HUES64 (cell line): ENCODE data around the gene OR4D5.

Experiments
- H3K27ac ChIP-seq: 2 replicates; pipeline ENCODE4 v1.7.0; 2013; ENCODE audit warnings: low read depth, low read length, inconsistent platforms
- H3K27me3 ChIP-seq: 2 replicates; pipeline ENCODE4 v1.6.1; 2013; ENCODE audit warnings: mild to moderate bottlenecking, low read length; ENCODE audit not compliant: insufficient read depth
- H3K36me3 ChIP-seq: 2 replicates; pipeline ENCODE4 v1.6.1; 2013; ENCODE audit warnings: mild to moderate bottlenecking, low read length; ENCODE audit not compliant: insufficient read depth
- H3K4me1 ChIP-seq: 2 replicates; pipeline ENCODE4 v1.6.1; 2013; ENCODE audit warnings: mild to moderate bottlenecking, low read length, moderate library complexity; ENCODE audit not compliant: insufficient read depth
- H3K4me3 ChIP-seq: 2 replicates; pipeline ENCODE4 v1.5.1; 2013; ENCODE audit warnings: mild to moderate bottlenecking, low read length, moderate library complexity
- H3K9ac ChIP-seq: 2 replicates; pipeline ENCODE4 v1.6.1; 2013; ENCODE audit warnings: mild to moderate bottlenecking, low read depth, low read length
- H3K9me3 ChIP-seq: 2 replicates; pipeline ENCODE4 v1.6.1; 2013; ENCODE audit warnings: low read depth, low read length; ENCODE audit not compliant: insufficient read depth
- WGBS: fragments of 150-250, 120-280 bp; methylation state at CpG from one replicate; pipeline ENCODE4 v1.1.7; 2013; ENCODE audit warnings: missing lambda C conversion rate; 5-methylcytosine and 5-hydroxymethylcytosine counted together

OR4D5 gene

DNA sequence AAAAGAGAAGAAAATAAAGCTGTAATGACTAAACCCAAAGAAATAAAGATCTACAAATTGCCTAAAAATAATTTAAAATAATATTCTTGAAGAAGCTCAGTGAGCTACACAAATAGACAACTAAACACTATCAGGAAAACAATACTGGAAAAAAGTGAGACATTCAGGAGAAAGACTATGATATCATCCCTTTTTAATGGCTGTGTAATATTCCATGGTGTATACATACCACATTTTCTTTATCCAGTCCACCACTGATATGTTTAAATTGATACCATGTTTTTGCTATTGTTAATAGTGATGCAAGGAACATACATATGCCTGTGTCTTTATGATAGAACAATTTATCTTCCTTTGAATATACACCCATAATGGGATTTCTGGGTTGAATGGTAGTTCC is 17.3 kb downstream of the OR4D5 start:
- H3K27me3 ChIP-seq, result no peaks in the 10 kb centered on the region
- peaks cover 5% of the 10 kb centered on the region; the same call in 1 of the 2 replicates for H3K9me3 ChIP-seq
- H3K36me3 ChIP-seq, result no peaks in the 10 kb centered on the region
- no peak overlapping the region for H3K4me3 ChIP-seq
- H3K27ac ChIP-seq, result no peak overlapping the region
- no peaks in the 10 kb centered on the region for H3K4me1 ChIP-seq
- H3K9ac ChIP-seq, result no peak overlapping the region

DNA sequence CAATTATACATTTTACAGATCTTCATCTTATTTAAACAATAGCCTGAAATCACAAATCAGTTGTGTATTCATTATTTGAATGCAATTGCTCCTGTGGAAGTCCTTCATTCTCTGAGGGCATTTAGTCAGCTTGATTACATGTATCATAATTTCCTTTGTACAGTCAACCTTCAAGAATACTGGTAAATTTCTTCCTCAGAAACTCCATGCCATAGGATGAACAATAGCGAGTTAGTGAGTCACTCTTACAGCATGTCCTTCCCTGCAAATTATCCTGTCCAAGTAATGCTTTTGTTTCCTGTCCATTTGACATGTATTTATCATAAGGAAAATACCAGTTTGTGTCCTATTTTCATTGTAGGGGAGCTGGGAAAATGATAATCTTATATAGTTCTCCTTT is 34.4 kb downstream of the OR4D5 start:
- H3K27ac ChIP-seq, result no peak overlapping the region
- no peak overlapping the region for H3K4me3 ChIP-seq
- no peaks in the 10 kb centered on the region for H3K36me3 ChIP-seq
- no peaks in the 10 kb centered on the region for H3K9me3 ChIP-seq
- no peaks in the 10 kb centered on the region for H3K27me3 ChIP-seq
- H3K9ac ChIP-seq, result no peak overlapping the region
- H3K4me1 ChIP-seq, result no peaks in the 10 kb centered on the region
- WGBS, result 100% methylated on average over 1 of the region's 1 CpG

DNA sequence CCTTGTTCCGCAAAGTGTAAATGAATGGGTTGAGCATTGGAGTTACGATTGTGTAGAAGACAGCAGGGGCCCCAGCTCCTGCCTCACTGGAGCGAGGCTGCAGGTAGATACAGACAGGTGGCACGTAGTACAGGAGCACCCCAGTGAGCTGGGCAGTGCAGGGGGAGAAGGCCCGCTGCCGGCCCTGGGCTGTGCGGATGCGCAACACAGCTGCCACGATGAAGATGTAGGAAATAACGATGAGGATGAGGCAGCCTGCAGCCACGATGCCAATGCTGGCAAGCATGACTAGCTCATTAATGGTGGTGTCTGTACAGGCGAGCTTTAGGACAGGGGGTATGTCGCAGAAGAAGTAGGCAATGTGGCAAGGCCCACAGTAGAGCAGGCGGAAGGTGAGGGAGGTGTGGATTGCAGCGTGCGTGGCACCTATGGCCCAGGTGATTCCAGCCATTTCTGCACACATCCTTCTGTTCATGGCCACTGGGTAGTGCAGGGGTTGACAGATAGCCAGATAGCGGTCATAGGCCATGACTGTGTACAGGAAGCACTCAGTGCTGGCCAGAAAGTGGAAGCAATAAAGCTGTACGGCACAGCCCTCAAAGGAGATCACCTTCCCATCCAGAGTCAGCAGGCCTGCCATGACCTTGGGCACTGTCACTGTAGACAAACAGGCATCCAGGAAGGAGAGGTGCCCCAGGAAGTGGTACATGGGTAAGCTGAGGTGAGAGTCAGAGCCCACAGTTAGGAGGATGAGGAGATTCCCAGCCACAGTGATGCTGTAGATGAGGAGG is 37.5 kb downstream of the OR4D5 start:
- Histone ChIP-seq H3K4me1 (peaks cover 5% of the 10 kb centered on the region; the same call in 1 of the 2 replicates), H3K9ac (no peak overlapping the region), H3K36me3 (no peaks in the 10 kb centered on the region), H3K27ac (no peak overlapping the region), H3K4me3 (no peak overlapping the region), H3K9me3 (no peaks in the 10 kb centered on the region), H3K27me3 (no peaks in the 10 kb centered on the region)
- WGBS, result 95% methylated on average over 18 of the region's 18 CpGs

DNA sequence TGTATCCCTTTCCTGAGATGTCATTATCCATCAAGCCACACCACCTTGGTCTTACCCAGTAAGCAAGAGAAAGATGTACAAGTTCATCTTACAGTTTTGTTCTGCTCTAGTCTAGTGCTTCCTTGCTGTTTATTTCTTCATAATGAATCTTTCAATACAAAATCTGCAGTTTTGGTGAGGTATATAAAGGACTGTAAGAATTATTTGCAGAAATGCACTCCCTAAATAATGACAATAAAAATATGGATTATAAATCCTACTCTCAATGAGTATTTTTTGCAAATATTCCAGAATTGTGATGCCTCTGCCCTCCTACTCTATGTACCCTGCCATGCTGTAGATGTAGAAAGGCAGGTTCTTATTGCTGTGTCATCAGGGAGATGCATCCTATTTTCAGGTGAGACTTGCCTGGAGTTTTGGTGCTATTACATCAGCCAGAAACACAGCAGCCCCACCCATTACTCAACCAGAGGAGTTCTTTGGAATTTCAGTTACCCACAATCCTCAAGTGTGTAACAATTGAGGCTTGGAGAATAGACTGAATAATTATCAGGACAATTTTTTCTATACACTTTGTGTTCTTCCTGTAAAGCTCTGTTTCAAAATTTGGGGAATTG is 38.4 kb downstream of the OR4D5 start, which contains the start of gene OR10S1:
Gene OR10S1, minus strand, starts transcription at position 51 of the 617 bp plus-strand sequence. CDS start 117 bp downstream, outside the sequence.
- H3K9ac ChIP-seq, result no peak within 1 kb of the TSS
- no peak within 1 kb of the TSS for H3K27ac ChIP-seq
- no peaks in the 10 kb centered on the region for H3K36me3 ChIP-seq
- H3K9me3 ChIP-seq, result no peaks in the 10 kb centered on the region
- peaks cover 5% of the 10 kb centered on the region; the same call in 1 of the 2 replicates for H3K4me1 ChIP-seq
- no peak within 1 kb of the TSS for H3K4me3 ChIP-seq
- H3K27me3 ChIP-seq, result no peaks in the 10 kb centered on the region

DNA sequence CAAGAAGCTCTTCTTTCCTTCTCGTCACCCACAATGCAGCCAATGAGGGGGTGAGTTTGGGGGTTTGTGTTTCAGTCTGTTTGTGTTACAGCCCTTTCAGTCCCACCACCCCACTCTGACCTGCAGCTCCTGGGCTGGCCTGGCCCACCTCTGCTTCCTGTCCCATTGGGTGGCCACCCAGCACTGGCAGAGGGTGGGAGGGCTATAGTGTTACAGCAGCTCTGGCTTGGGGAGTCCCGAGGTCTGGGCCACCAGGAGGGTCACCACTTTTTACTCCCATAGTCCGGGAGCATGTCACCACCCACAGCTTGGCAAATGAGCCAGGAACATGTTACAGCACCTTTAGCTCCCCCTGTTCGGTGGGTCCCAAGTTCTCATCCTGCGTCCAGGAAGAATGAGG is 39.9 kb downstream of the OR4D5 start:
- 93% methylated on average over 4 of the region's 5 CpGs for WGBS
- H3K9ac ChIP-seq, result no peak overlapping the region
- no peaks in the 10 kb centered on the region for H3K27me3 ChIP-seq

More for the DNA sequence above, 39.9 kb downstream of the OR4D5 start:
- Histone ChIP-seq H3K4me3 (no peak overlapping the region), H3K4me1 (peaks cover 5% of the 10 kb centered on the region; the same call in 1 of the 2 replicates), H3K36me3 (no peaks in the 10 kb centered on the region), H3K9me3 (no peaks in the 10 kb centered on the region), H3K27ac (no peak overlapping the region)
